Measurements from ENCODE around the gene POC5.
"Not testable (repeated sequence)": the region's sequence is repeated elsewhere in the genome, so short reads cannot be mapped to it uniquely, and the experiment has no call there.

POC5 gene

DNA sequence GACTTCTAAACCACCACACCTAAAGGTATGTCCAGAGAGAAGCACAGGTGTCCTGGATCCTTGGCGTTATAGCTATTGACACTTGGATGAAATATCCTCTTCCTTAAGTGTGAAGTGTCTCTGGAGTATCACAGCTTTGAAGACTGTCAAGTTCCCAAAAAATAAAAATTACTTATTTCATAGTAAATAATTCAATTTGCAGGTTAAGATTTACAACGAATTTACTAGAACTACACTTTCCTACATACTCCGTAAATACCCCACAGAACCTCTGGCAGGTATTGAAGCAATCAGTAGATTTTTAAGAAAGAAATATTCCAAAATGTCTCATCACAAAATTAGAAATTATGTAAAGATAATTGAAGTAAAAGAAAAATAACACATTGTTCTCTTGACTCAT, 27.1 kb upstream of the POC5 start:
- Histone ChIP-seq H3K9me3 (no peaks in the 10 kb centered on the region), H3K4me1 (no peaks in the 10 kb centered on the region), H3K27ac (no peak overlapping the region), H3K36me3 (no peaks in the 10 kb centered on the region), H3K27me3 (peaks cover 0 to 2% of the 10 kb centered on the region in 2 donors), H3K4me3 (no peak overlapping the region)
- TF ChIP-seq, protein P1, sequence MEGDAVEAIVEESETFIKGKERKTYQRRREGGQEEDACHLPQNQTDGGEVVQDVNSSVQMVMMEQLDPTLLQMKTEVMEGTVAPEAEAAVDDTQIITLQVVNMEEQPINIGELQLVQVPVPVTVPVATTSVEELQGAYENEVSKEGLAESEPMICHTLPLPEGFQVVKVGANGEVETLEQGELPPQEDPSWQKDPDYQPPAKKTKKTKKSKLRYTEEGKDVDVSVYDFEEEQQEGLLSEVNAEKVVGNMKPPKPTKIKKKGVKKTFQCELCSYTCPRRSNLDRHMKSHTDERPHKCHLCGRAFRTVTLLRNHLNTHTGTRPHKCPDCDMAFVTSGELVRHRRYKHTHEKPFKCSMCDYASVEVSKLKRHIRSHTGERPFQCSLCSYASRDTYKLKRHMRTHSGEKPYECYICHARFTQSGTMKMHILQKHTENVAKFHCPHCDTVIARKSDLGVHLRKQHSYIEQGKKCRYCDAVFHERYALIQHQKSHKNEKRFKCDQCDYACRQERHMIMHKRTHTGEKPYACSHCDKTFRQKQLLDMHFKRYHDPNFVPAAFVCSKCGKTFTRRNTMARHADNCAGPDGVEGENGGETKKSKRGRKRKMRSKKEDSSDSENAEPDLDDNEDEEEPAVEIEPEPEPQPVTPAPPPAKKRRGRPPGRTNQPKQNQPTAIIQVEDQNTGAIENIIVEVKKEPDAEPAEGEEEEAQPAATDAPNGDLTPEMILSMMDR (IDR thresholded peaks at IDR 0.05): no peak
- intact Hi-C loops (cut with DNase I; ENCODE audit: low total_unique reads): no loop called here
- DNase-seq: no peak

DNA sequence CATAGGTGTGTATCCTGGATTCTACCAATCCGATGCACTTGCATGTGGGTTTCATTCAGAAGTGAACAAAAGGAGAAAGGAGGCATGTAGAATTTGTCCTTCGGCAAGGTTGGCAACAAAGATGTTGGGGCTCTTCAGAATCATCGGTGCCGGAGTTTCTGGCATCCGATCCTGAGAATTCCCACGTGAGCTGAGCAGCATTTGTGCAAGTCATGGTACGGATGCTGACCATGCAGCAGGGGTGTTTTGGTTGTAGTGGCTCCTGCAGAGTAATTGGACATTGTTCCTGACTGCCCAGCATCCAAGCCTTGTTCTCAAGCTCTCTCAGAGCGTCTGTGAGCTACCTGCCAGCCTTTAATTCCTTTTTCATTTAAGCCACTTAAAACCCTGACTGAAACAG, 19.0 kb upstream of the POC5 start:
- Histone ChIP-seq H3K27ac (no peak overlapping the region), H3K9me3 (peaks cover 0 to 6% (median 0%) of the 10 kb centered on the region in 3 donors), H3K4me3 (no peak overlapping the region), H3K27me3 (peaks cover 0 to 2% of the 10 kb centered on the region in 2 donors), H3K36me3 (no peaks in the 10 kb centered on the region), H3K4me1 (no peaks in the 10 kb centered on the region)
- intact Hi-C loops (cut with DNase I; ENCODE audit: low total_unique reads): no loop called here
- no peak for DNase-seq
- TF ChIP-seq, protein P1 (IDR thresholded peaks at IDR 0.05): no peak

DNA sequence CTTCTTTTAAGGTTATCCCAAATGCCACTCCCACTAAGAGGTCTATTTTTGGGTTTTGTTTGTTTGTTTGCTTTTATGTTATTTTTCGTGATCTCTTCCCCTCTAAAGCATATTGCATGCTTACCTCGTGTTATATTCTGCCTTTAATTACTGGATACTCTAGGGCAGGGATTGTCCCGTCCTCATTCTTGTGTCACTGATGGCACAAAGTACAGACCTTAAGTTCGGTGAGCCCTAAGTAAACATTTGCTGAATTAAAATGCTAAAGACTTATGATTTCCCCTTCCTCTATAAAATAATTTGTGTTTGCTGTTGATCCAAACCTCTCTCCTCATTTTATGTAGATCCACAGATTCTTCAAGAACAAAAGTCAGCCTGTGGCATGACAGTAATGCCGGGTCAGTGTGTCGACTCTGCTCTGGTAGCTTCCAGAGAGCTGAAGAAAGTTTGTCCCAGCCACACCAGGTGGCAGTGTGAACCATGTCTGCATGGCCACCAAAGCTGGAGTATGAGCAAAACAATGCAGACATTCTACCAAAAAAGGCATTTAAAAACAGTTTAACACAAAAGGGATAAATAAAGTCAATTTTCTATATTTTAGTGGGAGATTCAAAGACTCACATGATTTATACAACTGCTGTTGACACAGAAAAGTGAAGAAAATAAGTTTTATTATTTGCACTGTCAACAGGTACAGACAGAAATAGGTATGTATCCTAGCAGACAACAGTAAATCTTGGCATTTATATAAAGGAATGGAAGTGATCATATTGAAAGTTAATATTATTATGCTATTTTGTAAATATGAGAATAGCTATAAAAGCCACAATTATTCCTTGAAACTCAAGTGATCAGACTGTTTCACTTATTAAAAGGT, 17.9 kb upstream of the POC5 start:
- TF ChIP-seq, protein P1 (IDR thresholded peaks at IDR 0.05): no peak
- Histone ChIP-seq H3K4me3 (no peak overlapping the region), H3K4me1 (no peaks in the 10 kb centered on the region), H3K27me3 (peaks cover 0 to 2% of the 10 kb centered on the region in 2 donors), H3K9me3 (peaks cover 0 to 6% (median 0%) of the 10 kb centered on the region in 3 donors), H3K27ac (no peak overlapping the region), H3K36me3 (no peaks in the 10 kb centered on the region)
- intact Hi-C loops (cut with DNase I; ENCODE audit: low total_unique reads): no loop called here
- DNase-seq: no peak

DNA sequence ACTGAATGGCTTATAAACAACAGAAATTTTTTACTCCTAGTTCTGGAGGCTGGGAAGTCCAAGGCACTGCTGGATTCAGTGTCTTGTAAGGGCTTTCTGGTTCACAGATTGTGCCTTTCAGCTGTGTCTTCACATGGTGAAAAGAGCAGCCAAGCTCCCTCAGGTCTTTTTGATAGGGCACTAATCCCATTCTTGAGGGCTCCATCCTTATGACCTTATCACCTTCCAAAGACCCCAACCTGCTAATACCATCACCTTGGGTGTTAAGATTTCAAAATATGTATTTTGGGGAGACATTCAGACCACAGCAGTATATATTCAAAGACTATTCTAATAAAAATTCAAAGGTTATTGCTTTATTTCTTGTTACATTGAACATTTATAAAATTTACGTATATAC, 16.5 kb upstream of the POC5 start:
- H3K4me3 ChIP-seq: no peak overlapping the region
- TF ChIP-seq, protein P1 (IDR thresholded peaks at IDR 0.05): no peak
- no peaks in the 10 kb centered on the region for H3K27me3 ChIP-seq
- intact Hi-C loops (cut with DNase I; ENCODE audit: low total_unique reads): no loop called here
- H3K9me3 ChIP-seq: peaks cover 0 to 6% (median 0%) of the 10 kb centered on the region in 3 donors
- no peak for DNase-seq
- H3K36me3 ChIP-seq: no peaks in the 10 kb centered on the region
- H3K4me1 ChIP-seq: no peaks in the 10 kb centered on the region
- no peak overlapping the region for H3K27ac ChIP-seq

DNA sequence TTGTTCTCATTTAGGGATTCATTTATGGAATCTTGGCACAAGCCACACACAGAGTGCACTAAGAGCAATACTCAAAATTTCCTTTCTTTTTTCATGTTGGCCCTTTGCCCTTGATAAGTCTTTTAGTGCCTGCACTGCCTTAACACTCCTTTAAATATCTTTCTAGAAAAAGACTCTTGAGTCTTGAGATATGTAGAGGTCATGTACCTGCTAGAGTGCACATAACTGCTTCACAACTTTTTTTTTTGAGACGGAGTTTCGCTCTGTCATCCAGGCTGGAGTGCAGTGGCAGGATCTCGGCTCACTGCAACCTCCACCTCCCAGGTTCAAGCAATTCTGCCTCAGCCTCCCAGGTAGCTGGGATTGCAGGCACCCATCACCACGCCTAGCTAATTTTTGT, 14.3 kb upstream of the POC5 start:
- H3K9me3 ChIP-seq; DNase-seq; H3K27ac ChIP-seq; H3K4me1 ChIP-seq; H3K27me3 ChIP-seq; H3K4me3 ChIP-seq; H3K36me3 ChIP-seq; intact Hi-C loops (cut with DNase I; ENCODE audit: low total_unique reads): not testable (repeated sequence)

DNA sequence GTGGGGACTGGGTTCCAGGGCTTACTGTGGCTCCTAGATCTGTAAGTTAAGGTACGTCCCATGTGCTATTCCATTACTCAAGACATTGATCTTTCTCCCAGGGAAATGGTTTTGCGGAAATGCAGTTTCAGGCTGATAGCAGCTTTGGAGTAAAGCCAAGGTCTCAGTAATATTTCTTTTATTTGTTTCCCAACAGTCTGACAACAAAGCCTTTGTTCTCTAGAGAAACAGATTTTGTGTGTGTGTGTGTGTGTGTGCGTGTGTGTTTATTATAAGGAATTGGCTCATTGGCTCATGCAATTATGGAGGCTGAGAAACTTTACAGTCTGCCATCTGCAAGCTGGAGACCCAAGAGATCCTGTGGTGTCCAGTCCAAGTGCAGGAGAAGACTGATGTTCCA, 12.1 kb upstream of the POC5 start:
- TF ChIP-seq, protein P1 (IDR thresholded peaks at IDR 0.05): no peak
- Histone ChIP-seq H3K27ac (no peak overlapping the region), H3K9me3 (peaks cover 0 to 6% (median 0%) of the 10 kb centered on the region in 3 donors), H3K36me3 (no peaks in the 10 kb centered on the region), H3K27me3 (no peaks in the 10 kb centered on the region), H3K4me1 (no peaks in the 10 kb centered on the region), H3K4me3 (no peak overlapping the region)
- DNase-seq: no peak
- intact Hi-C loops (cut with DNase I; ENCODE audit: low total_unique reads): no loop called here
